NCI-H1930 (cell line): ENCODE measurements around the gene TMEM145.
"Not testable (repeated sequence)": the region's sequence is repeated elsewhere in the genome, so short reads cannot be mapped to it uniquely, and the experiment has no call there.

Experiments used
- DNase-seq, 2 experiments: peaks; one replicate each; lab custom pipeline; 2025; lab: John Stamatoyannopoulos, UW

The TMEM145 gene

GRCh38 chr19:42315024-42315423 is 1.9 kb downstream of the TMEM145 start:
- no peak for DNase-seq

GRCh38 chr19:42316223-42317211 is 3.4 kb downstream of the TMEM145 start:
- DNase-seq = no peak

GRCh38 chr19:42317535-42317934 is 4.4 kb downstream of the TMEM145 start:
- no peak for DNase-seq

GRCh38 chr19:42322305-42322704 is 9.2 kb downstream of the TMEM145 start:
- no peak for DNase-seq

GRCh38 chr19:42323473-42323851 is 10.4 kb downstream of the TMEM145 start:
- no peak for DNase-seq

GRCh38 chr19:42323852-42324654 is 10.9 kb downstream of the TMEM145 start:
- DNase-seq = no peak

GRCh38 chr19:42324655-42325307 is 11.7 kb downstream of the TMEM145 start:
- no peak for DNase-seq

GRCh38 chr19:42325308-42325895 is 12.3 kb downstream of the TMEM145 start, which contains the start of gene MEGF8:
MEGF8 (plus strand) TSS chr19:42325635; CDS start chr19:42326244, 609 bp downstream.
- DNase-seq = peak; percentile 98 to 99

GRCh38 chr19:42325896-42326771 is 13.0 kb downstream of the TMEM145 start:
- no peak for DNase-seq

GRCh38 chr19:42326969-42327368 is 13.9 kb downstream of the TMEM145 start:
- no peak for DNase-seq

GRCh38 chr19:42327381-42327780 is 14.3 kb downstream of the TMEM145 start:
- DNase-seq = no peak

GRCh38 chr19:42328106-42328505 is 15.0 kb downstream of the TMEM145 start:
- DNase-seq = no peak

GRCh38 chr19:42328854-42329253 is 15.7 kb downstream of the TMEM145 start:
- DNase-seq = no peak

- DNase-seq = no peak
These were observed 17.2 kb downstream of the TMEM145 start for GRCh38 chr19:42330241-42330711.

GRCh38 chr19:42331333-42331732 is 18.2 kb downstream of the TMEM145 start:
- not testable (repeated sequence) for DNase-seq

- DNase-seq = no peak
These were observed 18.9 kb downstream of the TMEM145 start for GRCh38 chr19:42332059-42332458.

GRCh38 chr19:42333018-42333417 is 19.9 kb downstream of the TMEM145 start:
- no peak for DNase-seq

- no peak for DNase-seq
These were observed 21.0 kb downstream of the TMEM145 start for GRCh38 chr19:42333975-42334696.

- DNase-seq = no peak
These were observed 21.7 kb downstream of the TMEM145 start for GRCh38 chr19:42334697-42335373.
